ENCODE measurements around the gene TEX44.
"Not testable (repeated sequence)": the region's sequence is repeated elsewhere in the genome, so short reads cannot be mapped to it uniquely, and the experiment has no call there.

The TEX44 gene

DNA sequence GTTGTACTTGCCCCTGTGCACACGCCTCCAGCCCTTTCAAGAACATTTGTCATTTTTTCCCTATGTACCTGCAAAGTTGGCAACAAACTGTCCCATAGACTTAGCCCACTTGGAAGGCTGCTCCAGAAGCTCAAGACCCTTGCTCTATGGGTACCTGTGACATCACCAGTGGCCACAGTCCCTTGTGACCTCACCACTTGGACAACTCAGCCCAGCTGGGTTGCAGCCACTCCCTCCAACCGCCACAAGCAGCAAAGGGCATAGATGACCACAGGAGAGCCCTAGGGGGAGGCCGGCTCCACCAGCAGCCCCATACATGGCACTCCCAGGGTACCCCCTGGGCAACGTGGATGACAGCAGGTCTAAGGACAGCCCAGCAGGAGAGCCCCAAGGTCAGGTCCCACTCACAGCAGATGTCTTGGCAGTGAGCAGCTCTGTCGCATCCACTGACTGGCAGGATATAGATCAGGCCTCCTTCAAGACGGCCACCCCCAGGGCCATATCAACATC is at the start of gene TEX44:
TEX44 (plus strand) TSS at position 229 of the 510 bp plus-strand sequence; CDS start at position 317, 88 bp downstream.
- DNase-seq: no peak

DNA sequence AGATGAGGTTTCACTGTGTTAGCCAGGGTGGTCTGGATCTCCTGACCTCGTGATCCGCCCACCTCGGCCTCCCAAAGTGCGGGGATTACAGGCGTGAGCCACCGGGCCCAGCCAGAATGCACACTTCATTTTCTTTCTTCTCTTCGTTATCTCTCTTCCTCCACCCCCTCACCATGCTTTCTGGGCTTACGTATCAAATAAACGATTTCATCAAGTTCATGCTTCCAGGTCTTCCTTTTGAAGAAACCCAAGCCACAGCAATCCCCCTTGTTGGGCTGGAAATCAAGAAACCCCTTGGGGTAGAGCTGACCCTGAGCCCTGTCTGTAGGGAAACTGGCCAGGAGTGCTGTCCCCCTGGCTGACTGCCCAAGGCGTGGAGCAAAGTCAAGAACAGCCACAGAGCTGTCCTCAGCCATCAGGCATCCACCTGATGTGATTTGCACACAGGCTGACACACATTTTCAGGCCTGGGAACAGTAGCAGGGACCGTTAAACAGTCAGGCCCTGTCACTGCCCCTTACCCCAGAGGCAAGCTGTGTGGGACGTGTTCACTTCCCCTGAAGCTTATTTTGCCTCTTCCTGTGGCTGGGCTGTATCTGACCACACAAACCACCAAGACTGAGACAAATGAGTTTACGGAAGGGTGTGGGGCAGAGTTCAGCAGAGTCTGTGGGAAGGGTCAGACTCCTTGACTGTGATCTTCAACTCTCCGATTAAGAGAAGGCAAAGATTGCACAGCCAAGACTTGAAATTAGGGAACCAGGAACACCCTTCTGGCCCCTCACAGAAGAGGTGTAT is 47.4 kb upstream of the TEX44 start:
- DNase-seq: peak in 1 of 2 experiments; percentile 21

DNA sequence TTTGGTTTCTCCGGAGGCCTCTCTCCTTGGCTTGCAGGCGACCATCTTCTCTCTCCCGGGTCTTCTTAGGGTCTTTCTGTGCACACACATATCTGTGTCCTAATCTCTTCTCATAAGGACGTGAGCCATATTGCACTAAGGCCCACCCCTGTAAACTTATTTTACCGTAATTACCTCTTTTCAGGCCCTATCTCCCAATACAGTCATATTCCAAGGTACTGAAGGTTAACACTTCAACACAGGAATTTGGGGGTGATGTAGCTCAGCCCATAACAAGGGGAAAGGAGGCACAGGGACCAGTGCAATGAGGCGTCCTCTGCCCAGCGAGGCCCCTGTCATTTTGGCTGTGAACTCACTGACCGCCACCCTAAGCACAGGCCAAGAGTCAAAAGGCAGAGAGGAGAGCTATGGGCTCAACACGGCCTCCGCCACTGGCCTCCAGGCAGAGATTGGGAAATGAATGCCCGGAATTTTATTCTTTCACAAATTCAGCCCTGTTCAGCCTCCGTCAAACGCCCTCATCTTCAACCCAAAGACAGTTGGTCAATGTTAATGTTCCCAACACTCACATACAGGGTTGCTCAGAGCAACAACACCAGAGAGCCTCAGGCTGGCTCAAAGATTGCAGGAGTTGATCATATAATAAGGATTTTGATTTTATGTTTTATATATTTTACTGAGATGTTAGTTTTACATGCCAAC is 46.5 kb upstream of the TEX44 start:
- DNase-seq: no peak

DNA sequence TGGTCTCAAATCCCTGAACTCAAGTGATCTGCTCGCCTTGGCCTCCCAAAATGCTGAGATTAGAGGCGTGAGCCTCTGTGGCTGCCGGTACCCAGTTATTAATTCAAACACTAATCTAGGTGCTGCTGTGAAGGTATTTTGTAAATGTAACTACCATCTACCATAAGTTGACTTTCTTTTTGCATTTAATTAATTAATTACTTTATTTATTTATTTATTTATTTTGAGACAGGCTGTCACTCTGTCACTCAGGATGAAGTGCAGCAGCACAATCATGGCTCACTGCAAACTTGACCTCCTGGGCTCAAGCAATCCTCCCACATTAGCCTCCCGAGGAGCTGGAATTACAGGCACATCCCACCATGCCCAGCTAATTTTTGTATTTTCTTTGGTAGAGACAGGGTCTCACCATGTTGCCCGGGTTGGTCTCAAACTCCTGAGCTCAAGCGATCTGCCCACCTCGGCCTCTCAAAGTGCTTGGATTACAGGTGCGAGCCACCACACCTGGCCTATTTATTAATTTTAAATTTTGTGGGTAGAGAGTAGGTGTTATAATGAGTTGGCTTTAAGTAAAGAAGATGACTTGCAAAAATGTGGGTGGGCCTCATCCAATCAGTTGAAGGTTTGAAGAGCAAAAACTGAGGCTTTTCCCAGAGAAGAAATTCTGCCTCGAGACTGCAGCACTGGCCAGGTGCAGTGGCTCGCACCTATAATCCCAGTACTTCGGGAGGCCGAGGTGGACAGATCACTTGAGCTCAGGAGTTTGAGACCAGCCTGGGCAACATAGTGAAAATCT is 45.2 kb upstream of the TEX44 start:
- DNase-seq: no peak

DNA sequence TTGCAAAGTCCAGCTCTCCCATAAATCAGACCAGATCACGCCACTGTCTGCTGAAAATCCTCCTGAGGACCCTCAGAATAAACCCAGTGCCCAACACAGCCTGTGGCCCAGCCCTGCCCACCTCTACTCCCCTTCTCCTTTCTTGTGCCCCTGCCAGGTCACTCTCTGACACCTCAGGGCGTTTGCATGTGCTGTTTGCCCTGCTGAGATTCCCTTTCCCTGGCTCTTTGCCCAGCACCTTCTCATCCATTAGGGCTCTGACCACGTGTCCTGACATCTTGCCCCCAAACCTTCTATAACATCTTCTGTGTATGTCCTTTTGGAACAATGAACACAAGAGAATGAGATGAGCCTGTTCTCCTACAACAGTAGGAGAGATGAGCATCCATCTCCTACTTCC is 43.9 kb upstream of the TEX44 start:
- no peak for DNase-seq

DNA sequence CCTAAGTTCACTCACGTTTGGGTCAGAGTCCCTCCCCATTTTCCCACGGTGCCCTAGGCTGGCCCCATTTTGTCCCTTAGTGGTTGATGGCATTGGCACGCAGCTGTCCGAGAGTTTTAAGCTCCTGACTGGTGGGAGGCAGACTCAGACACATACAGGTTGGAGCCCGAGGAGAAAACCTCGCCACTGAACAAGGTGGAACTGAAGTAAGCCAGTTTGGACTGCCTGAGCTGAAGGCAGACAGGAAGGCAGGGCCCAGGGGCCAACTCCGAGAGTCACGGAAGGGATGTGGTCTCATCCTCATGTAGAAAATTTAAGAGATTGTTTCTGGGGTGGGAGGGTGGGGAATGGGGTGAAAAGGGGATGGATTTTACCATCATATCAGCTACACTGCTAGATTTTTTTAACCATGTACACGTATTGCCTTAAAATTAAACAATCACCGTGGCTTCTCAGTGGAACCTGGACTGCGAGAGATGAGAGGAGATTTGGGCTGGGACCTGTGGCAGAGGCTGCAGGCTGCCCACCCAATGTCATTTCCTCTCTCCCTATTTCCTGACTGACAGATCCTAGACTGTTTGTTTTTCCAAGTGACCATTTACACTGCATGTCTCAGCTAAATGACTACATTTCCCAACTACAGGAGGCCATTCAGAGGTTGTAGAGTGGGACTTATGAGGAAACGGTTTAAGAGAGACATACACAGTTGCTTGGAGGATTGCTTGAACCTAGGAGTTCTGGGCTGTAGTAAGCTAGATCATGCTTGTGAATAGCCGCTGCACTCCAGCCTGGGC is 43.0 kb upstream of the TEX44 start:
- no peak for DNase-seq

DNA sequence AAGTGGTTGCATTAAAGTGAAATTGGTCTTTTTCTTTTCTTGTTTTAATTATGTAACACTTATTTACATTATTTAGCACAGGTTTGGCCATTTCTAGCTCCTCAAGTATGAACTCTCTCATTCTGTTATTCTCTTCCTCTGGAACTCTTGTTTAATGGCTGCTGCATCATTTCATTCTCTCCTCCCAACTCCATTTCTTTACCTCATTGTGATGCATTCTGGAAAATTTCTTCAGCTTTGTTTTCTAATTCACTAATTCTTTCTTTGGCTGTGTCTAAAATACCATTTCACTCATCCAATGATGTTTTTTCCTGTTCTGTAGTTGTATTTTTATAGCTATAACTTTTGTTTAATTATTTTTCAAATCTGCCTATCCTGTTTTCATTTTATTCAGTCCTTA is 39.9 kb upstream of the TEX44 start:
- no peak for DNase-seq

DNA sequence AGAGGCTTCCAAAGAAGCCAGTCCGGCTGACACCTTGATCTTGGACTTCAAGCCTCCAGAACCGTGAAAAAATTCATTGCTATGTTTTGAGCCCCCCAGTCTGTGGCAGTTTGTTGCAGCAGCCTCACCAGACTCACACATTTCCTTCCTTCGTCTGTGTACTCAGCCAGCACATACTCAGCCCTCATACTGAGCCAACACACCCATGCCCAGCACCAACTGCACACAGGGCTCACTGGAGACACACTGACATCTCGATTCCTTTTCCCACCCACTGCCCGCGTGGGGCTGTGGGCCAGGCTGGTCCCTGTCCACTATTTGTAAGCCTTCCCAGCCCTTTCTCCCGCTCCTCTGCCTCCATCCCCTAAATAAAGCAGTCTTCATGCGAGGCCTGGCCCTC is 38.3 kb upstream of the TEX44 start:
- no peak for DNase-seq

DNA sequence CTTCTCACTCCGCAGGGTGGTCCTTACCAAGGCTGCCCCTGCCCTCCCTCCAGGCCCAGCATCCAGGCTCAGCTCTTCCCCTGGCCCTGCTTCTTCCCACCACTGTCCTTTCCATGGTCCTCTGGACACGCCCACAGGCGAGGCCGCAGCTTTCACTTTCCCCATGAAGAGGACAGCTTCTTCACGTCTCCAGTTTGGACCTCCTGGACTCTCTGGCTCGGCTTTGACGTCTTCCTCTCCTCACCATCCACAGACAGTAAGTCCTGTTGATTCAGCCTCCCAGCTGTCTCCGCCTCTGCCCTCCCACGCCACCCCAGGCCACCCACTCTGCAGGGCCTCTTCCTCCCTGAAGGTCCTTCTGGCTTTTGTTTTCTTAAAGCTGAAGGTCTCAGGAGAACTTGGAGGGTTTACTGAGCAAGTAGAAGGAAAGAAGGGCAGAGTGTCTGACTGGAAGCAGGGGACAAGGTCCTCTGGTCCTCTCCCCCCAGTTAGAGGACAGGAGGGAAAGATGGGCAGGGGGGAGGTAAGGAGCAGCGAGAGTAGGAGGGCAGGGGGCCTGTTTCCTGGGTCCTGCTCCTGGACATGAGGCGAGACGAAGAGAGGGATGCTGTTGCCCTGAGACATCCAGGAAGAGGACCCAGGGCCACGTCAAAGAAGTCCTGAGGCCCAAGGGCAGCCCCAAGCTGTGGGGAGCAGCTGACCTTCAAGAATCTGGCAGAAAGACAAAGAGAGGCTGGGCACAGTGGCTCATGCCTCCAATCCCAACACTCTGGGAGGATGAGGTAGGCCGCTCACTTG is 37.7 kb upstream of the TEX44 start:
- no peak for DNase-seq

DNA sequence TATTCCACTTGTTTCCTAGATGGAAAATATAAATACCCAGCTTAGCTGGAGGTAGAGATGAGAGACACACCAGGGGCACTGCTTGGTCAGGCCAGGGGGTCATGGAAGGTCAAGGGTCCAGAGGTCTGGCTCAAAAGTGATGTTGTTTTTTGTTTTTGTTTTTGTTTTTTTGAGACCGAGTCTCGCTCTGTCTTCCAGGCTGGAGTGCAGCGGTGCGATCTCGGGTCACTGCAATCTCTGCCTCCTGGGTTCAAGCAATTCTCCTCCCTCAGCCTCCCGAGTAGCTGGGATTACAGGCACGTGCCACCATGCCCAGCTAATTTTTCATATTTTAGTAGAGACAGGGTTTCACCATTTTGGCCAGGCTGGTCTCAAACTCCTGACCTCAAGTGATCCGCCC is 36.2 kb upstream of the TEX44 start:
- not testable (repeated sequence) for DNase-seq

DNA sequence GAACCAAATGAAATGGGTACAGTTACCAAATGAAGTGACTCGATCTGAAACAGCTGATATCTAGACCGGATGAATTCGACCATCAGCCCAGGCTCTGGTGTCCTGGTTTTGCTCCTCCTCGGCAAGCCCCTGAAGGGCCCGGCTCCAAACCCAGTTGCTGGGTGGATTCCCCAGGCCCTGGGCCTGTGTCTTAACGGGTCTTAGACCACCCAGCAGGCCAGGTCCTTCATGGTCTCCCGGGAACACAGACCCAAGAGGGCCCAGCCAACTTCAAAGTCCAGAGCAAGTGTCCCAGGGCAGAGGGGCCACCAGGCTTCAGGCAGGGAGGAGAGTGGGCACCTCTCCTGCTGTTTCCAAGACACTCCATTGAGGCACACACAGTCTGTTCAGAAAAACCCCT is 35.7 kb upstream of the TEX44 start:
- DNase-seq: no peak

DNA sequence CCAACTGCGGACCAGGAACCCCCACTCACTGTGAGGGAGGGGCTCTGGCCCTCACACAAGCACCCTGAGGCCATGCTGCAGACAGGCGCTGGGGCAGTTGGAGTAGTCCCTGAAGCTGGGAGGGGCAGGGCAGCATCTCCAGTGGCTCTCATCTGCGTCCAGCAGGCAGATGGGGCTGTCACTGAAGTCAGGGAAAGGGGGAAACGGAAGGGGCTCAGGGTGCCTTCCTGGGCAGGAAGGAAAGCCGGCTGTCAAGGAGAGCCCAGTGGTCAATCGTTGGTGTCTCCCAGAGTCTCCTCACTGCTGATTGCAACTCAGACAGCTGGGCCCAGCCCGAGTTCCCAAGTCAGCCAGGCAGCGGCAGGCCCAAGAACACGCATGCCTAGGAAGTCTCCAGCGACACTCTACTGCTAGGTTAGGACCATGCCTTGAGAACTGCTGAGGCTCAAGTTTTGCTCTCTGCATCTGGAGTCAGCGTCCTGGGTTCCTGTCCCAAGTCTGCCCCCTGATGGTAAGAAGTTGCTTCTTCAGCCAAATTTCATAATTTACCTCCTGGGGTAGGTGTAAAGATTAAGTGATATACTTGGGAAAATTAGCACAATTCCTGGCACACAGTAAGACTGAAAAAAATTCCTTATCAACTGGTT is 35.0 kb upstream of the TEX44 start:
- peak; percentile 25 to 44 for DNase-seq

DNA sequence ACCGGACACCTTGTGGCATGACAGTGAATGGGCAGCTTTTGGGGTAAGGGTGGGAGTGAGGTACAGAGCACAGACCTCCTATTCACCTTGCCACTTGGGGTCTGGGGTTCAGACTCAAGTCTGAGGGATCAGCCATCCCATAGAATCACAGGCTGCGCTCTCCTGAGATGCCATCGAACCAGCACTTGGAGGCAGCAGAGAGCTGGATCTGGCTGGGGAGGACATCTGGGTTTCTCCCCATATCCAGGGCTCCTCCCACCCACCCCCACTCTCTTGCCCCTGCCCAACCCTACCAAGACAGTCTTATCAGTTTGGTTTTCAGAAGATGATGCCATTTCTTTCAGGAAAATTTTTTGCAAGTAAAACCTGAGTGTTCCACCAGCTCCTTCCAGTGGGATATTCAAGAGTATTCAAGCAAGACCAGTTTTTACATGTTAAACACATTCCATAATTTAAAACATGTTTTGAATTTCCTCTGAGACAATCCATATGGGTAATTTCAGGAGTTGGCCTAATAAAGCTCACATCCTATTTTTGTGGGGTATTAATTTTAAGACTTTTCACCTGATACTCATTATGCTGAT is 29.2 kb upstream of the TEX44 start:
- DNase-seq: no peak

DNA sequence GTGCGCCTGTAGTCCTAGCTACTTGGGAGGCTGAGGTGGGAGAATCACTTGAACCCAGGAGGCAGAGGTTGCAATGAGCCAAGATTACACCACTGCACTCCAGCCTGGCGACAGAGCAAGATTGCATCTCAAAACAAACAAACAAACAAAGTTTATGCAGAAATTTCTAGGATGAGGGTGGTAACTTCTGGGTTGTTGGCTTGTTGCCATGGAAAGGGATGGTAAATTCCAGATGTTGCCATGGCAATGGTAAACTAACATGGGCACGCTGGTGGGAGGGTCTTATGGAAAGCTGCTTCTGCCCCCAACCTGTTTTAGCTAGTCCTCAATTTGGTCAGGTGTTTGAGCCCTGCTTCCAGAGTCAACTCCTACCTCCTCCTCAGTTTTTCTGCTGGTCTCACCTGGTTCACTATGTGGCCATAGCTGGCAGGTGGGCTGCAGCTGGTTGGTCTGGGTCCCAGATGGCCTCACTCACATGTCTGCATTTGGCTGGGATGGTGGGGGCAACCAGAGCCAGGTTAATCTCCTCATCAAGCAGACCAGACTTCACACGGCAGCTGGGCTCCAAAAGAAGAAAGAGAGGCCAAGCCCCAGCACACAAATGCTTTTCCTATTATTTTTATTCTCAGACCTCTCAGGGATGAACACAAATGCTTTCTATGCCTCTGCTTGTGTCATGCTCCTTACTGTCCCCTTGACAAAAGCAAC is 26.6 kb upstream of the TEX44 start:
- DNase-seq: no peak

DNA sequence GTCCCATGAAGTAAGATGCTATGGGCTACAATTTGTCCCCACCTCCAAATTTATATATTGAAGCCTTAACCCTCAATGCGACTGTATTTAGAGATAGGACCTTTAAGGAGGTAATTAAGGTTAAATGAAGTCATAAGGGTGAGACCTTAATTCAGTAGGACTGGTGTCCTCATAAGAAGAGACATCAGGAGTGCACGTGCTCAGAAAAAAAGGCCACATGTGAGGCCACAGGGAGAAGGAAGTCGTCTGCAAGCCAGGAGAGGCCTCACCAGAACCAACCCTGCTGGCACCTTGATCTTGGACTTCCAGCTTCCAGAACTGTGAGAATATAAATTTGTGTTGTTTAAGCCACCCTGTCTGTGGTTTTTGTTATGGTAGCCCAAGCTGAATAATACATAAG is 25.5 kb upstream of the TEX44 start:
- DNase-seq: no peak

DNA sequence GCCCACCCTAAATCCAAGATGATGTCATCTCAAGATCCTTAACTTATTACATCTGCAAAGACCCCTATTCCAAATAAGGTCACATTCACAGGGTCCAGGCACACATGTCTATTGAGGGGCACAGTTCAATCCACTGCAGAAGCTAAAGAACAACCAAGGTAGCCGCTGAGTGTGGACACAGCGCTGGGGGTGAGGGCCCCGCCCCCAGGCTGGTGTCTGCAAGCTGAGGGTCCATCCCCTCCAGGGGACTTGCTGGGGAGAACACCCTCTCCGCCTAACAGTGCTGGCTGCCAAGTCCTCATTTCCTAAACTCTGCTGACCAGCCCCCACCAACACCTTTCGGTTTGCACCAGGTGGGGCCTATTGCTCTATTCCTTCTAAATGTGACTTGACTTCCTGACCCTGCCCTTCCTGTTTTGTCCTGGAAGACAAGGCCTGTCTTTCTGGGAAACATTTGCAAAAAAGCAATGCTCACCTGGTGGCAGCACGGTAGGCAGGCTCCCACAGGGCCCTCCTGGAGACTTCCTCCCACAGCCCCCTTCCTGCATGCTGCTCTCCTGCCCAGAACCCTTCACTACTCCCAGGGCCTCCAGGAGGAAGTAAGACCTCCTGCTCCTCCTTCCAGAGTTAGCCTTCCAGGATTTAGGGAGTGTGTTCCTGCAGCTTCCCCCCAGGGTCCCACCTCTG is 24.4 kb upstream of the TEX44 start:
- no peak for DNase-seq

DNA sequence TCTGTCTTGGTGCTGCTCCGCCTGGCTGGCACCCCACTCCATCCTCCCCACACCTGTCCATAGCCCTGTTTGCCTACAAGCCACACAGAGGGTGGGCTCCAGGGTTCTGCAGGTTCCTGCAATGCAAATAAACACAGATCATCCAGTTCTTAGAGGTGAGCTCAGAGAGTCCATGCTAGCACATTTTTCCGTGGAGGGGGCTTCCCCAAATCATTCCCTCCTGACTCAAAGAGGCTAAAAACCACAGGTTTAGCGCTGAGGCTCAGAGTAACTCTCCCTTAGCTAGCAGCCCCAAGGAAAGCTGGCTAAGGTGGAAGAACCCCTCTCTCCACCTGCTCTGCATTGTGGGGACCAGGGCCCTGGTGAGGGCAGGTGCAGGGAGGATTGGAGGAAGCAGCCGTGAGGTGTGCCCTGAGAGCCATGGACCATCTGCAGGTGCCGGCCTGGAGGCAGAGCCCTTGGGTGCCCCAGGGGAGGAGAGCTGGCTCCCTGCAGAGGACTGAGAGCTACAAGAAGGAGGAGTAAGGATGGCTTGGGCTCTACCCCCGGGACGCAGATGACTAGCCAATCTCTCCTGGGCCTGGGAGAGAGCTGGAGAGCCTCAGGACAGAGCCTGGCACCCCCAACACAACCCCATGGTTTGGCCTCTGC is 23.8 kb upstream of the TEX44 start:
- no peak for DNase-seq

DNA sequence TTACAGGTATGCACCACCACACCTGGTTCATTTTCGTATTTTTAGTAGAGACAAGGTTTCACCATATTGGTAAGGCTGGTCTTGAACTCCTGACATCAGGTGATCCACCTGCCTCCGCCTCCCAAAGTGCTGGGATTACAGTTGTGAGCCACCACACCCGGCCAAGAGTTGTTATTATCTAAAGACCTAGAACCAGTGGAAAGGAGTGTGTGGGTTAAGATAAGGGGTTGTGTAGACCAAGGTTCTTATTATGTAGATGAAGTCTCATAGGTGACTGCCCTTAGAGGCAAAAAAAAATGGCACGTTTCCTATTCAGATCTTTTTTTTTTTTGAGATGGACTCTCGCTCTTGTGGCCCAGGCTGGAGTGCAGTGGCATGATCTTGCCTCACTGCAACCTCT is 21.7 kb upstream of the TEX44 start:
- not testable (repeated sequence) for DNase-seq

DNA sequence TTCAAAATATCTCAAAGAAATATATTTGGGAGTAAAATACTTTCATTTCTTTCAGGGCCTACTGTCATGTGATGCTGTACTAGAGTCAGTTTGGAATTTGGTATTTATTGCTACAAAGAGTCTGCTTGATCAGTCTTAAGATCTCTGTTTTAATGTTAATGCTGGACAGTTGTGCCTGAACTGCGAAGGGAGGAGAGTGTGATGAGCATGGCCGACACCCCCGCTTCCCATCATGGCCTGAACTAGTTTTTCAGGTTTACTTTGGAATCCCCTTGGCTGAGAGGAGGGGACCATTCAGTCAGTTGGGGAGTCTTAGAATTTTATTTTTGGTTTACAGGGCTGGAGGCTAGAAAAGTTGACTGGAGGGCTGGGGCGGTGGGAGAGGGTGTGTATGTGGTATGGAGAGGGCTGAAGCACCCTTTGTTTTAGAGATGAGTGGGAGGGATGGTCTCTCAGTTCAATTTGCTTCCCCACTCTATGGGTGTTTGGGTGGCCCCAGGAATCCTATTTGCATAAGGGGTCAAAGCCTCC is 20.9 kb upstream of the TEX44 start:
- no peak for DNase-seq
